GM03348 (cell line): ENCODE results near the gene GNA15.
A peak's percentile ranks its signal among the peaks of the same experiment; 100 is the strongest.
"Not testable (repeated sequence)": the region's sequence is repeated elsewhere in the genome, so short reads cannot be mapped to it uniquely, and the experiment has no call there.

Experiments used
- DNase-seq: peaks from one replicate; pipeline ENCODE4 v3.0.0; 2012; ENCODE audit warnings: low spot score

The GNA15 gene, protein sequence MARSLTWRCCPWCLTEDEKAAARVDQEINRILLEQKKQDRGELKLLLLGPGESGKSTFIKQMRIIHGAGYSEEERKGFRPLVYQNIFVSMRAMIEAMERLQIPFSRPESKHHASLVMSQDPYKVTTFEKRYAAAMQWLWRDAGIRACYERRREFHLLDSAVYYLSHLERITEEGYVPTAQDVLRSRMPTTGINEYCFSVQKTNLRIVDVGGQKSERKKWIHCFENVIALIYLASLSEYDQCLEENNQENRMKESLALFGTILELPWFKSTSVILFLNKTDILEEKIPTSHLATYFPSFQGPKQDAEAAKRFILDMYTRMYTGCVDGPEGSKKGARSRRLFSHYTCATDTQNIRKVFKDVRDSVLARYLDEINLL

GRCh38 chr19:3135961-3136683 is at the start of gene GNA15:
GNA15 (plus strand) TSS chr19:3136033; CDS start chr19:3136451, 418 bp downstream.
- DNase-seq: no peak

DNA sequence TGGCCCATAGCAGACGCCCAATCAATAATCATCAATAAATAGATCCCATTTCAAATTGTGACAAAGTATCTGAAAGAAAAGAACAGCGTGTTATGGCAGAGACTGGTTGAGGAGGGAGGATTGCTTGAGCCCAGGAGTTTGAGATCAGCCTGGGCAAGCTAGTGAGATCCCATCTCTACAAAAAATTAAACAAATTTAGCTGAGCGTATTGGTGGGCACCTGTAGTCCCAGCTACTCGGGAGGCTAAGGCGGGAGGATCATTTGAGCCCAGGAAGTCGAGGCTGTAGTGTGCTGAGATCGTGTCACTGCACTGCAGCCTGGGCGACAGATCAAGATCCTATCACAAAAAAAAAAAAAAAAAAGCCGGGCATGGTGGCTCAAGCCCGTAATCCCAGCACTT is 48.1 kb upstream of the GNA15 start:
- DNase-seq: no peak

DNA sequence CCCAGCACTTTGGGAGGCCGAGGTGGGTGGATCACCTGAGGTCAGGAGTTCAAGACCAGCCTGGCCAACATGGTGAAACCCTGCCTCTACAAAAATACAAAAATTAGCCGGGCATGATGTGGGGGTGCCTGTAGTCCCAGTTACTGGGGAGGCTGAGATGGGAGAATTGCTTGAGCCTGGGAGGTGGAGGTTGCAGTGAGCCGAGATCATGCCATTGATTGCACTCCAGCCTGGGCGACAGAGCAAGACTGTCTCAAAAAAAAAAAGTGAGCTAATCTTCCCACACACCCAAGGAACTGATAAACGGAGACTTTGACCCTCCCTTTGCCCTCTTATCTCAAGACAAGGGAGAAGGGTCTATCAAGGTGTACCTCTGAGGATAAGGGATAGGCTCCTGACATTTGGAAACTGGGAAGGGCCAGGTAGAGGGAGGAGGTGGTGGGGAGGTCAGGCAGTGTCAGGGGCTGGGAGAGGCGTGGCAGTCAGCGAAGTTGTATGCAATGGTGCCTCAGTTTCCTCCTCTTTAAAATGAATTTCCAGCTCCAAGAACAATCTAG is 46.5 kb upstream of the GNA15 start:
- not testable (repeated sequence) for DNase-seq

DNA sequence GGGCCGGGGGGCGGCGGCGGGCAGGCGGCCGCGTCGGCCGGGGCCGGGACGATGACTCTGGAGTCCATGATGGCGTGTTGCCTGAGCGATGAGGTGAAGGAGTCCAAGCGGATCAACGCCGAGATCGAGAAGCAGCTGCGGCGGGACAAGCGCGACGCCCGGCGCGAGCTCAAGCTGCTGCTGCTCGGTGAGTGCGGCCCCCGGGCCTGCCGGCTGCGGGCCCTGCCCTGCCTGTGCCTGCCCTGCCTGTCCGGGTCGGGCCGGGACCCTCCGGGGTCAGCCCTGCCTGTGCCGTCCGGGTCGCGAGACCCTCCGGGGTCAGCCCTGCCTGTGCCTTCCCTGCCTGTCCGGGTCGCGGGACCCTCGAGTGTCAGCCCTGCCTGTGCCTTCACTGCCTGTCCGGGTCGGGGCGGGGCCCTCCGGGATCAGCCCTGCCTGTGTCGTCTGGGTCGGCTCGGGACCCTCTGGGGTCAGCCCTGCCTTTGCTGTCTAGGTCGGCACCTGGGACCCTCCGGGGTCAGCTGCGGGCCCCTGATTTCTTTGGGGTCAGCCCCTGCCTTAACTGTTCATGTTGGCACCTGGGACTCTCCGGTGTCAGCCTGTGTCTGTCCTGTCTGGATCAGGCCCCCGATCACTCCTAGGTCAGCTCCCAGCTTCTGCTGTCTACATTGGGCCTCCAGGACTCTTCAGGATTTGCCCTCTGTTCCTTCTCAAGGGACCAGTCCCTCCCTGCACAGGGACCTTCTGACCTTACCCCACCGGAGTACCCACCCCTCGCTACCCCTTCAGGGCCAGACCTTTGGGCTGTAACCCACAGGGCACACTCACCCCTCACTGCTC is 41.0 kb upstream of the GNA15 start:
- DNase-seq: no peak

DNA sequence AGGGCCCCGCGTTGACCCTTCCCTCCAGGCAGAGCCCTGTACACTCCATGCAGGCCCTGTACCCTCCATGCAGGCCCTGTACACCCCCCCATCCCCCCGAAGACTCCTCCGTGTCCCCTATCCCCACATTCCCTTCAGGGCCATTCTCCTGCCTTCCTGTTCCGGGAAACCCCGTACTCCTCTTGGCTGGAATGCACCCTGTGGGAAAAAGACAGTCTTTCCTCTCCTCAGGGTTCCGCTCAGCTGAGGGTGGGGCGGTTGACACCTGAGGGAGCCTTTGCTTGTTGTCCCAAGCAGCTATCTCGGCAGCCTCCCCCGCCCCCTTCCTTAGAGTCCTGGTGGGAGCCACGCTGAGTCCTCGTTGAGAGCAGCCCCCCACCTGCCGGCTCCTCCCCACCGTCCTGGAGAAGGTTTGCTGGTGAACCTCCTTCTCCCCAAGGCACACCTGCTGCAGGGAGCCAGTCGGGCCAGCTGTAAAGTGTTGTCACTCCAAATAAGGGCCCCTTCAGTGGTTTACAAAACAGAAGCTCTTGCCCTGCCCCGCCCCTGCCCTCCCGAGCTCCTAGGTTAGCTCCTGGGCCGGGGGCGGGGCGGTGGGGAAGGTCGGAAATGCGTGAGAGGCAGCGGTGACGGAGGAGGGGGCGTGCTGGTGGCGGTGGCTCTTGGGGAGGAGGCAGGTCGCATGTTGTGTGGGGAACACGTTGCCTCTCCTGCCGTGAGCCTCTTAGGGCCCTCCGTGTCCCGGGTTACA is 40.2 kb upstream of the GNA15 start:
- DNase-seq: peak; percentile 42

DNA sequence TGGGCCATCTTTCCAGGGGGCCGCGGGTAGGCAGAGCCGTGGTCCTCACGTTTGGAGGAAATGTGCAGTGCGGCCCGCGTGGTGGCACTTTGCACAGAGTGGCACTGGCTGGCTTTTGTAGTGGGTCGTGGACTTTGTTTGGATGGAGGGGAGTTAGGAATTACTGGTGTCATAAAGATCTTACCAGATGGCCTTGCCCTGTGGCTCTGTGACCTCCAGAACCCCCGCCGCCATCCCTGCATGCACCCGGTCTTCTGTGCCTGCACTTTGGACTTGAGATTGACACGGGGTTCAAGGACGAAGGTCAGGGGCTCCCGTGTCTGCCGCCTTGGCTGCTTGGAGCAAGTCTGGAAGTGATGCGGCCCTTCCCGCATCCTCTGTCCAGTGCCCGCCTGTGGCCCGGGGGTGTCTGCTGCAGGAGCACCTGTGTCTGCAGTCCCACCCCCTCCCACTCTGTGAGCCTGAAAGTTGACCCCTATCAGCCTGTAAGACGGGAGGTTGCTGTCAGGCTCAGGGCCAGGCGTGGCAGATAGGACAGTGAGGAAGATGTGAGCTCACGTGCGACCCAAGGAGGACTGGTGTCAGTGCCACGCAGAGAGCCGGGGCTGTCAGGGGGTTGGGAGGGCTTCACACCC is 39.4 kb upstream of the GNA15 start:
- DNase-seq: no peak

DNA sequence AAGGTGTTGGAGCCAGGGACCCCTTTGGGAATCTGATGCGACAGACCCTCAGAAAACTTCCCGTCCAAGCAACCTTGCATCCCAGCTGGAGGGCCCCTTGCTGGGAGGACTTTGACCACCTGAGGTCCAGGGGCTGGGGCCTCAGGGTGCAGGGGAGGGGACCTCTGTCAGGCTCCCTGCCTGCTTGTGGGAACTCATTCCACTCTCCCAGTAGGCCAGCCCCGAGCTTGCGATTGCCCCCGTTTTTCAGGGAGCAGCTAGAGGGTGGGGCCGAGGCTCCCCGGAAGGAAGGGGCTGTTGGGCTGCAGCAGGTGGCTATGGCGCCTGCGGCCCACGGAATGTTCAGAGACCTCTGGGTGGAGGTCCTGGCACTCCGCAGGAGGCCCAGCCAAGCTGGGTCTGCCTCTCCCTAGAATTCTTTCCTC is 38.9 kb upstream of the GNA15 start:
- DNase-seq: no peak

DNA sequence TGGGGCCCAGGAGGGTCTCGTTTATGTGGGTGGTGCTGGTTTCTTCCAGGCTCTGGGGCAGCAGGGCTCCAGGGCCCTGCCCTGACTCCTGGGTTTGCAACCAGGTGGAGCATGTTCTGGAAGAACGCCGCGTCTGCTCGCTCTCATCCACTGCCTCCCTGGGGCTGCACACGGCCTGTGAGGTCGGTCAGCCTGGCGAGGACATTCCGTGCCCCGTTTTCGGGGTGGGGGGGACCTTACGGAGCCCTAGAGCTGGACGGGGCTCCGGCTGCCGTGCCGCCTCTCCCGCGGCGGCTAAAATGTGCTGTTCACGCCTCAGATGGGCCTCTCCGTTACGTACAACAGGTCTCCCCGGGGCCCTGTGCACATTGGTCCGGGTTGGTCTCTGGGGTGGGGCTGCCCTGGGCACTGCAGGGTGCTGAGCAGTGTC is 38.4 kb upstream of the GNA15 start:
- DNase-seq: no peak

DNA sequence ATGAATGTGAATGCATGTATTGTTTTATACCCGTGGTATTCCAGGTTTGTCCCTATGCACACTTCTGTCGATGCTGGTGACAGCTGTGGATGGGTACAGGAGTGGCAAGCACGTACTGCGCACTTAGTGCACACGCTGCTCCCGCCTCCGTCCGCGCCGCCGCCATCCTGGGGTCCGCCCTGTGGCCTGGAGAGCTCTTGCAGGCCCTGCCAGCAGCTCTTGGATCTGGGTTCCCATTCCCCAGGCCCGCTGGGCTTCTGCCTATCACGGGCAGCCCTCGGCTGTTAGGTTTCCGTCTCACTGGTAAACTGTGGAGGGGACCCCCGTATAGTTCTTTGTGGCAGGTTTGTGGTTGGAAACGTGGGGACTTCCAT is 37.7 kb upstream of the GNA15 start:
- peak; percentile 57 for DNase-seq

- DNase-seq: peak; percentile 77
Observed at GRCh38 chr19:3098515-3099346, 37.1 kb upstream of the GNA15 start.

- no peak for DNase-seq
Observed at GRCh38 chr19:3099347-3100145, 36.3 kb upstream of the GNA15 start.

DNA sequence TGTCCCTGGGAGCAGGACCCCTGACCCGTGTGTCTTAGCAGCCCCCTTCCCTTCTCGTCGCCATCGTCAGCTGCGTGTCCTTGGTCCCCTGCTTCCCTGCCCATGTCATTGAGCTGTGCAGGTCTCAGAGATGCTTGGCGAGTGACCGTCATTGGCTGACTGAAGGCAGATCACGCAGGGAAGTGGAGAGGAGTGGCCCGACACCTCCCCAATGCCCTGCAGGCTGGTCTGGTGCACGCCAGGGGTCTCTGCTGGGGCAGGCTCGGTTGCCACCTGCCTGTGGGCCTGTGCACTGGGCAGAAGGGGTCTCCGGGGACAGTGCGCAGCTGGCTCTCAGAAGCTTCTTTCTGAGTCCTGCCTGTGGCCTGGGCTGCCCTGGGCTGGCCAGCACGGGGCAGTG is 35.5 kb upstream of the GNA15 start:
- no peak for DNase-seq

DNA sequence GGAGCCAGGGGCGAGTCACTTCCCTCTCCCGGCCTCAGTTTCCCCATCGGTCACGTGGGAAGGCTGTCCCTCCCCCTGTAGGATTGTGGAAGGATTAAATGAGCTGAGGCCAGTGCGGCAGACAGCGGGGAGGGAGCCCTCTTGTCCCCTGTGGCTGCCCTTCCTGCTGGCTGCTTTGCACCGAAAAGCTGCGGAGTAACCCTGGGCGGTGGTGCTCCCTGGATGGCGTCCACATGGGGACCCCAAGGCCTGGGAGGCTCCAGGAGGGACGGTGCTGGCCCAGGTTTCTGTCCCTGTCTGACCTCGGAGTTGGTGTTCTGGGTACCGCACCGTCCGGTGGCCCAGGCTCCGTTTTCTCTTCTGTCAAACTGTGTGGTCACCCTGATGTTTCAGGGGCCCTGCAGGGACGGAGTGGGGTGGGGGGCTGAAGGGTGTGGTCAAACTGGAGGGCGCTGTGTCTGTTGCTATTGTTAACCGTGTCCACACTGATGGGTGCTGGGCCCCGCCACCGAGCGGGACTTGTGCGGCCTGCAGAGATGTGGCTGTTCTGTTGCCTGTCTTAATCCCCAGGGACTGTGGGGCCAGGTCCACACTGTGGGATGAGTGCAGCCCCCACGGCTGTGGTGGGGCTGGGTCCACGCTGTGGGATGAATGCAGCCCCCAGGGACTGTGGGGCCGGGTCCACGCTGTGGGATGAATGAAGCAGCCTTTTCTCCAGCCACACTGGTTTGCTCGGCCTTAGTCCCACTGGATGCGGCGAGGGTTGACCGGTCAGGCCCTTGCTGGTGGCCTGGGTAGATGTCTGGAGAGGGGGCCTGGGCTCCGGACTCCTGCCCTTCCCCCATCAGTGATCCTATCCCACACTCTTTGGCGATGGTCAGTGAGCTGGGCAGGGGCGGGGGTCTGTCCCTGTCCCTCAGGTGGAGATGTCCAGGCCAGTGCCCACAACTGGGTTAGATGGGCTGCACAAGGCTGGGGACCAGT is 34.8 kb upstream of the GNA15 start:
- no peak for DNase-seq

DNA sequence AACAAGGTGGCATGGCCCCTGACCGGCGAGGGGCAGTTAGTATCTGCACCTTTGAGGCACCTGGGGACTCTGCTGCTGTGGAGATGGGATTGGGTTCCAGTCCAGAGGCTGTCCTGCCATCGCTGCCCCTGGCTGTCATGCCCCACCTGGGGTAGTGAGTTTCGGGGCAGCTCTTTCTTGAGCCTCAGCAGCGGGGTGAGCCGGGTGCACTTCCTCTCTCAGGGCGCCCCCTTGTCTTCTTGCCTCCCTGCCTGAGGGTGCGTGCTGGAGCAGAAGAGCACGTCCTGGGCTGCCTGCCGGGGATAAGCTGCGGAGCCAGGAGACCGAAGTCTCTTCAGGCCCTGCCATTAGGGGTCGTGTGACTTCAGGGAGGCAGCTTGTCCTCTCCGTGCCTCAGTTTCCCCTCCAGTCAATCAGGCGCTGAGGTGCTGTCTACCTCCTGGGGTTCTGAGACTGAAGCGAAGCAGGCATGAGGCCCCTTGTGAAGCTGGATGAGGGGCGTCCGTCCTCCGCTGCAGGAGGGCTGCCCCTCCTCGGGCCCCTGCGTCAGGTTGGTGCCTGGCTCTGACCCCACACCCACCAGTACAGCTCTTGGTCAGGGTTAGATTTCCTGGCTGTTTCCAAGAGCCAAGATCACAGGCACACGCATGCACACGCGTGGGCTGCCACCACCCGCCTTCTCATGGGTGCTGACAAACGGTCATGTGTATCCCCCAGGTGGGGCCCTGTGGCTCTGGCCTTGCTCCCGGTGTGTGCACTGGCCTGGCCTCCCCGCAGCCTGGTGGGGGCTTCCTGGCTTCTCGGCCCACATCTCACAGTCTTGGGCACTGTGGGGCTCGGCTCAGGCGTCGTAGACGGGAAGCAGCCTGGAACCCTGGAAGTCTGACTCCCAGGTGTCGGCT is 33.3 kb upstream of the GNA15 start:
- no peak for DNase-seq

DNA sequence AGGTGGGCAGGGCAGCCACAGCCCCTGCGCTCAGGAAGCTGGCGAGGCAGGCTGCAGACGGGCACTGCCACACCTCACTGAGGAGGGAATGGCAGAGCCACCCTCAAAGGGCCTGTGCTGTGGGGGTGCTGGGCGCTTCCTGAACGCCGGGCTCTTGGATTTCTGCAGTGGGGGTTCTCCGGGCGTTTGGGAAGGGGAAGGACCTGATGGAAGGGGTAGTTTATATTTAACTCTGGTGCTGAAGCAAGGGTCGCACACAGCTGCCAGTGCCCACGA is 31.2 kb upstream of the GNA15 start:
- no peak for DNase-seq

DNA sequence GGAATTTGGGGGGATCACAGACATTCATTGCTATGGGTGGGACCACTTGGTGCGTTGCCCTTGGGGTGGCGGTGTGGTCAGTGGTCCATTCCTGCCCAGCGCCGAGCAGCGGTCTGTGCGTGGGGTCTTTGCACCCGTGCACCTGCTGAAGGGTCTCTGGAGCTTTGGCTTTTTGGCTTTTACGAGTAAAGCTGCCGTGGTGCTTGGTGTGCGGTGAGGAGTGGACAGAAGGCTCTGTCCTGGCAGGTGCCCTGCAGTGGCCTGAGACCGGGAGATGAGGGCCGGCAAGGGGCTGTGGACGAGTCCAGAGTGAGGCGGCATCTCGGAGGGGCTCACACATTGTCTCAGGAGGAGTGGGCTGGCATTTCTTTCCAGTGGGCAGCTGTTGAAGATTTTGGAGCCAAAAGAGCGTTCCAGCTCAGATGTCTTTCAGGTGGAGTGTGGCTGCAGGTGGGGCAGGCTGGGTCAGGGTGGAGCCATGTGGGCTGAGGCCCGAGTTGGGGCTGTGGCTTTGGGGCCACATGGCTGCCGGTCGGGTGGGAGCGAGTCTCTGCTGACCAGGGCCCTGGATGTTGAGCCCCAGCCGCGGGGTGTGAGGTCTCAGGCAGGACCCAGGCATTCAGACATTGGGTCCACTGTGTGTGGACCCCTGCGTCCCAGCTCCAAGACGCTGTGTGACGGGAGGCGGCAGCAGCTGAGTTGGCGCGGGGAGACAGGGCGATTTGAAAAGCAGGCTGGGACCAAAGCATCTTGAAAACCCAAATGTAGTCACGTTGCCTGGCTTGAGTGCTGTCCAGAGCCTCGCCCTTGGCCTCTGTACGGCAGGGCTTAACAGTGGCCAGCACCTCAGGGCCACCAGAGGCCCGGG is 30.0 kb upstream of the GNA15 start:
- DNase-seq: no peak
